Renal cortical epithelial cell (primary cell): ENCODE results near the gene TFCP2. TPM values are rescaled to one million over a fixed set of nuclear protein-coding genes. Genes with fewer than 3 reads are reported as not detected.
A peak's percentile ranks its signal among the peaks of the same experiment; 100 is the strongest.

Source experiments
- DNase-seq: peaks from one replicate; pipeline ENCODE4 v3.0.0-alpha.2; 2011; ENCODE audit warnings: low read depth
- total RNA-seq: library from RNA; depleted of rRNA; stranded (reverse); fragments of >200 nt; gene quantifications from 2 replicates; pipeline ENCODE4 v1.2.3, GENCODE V29; 2014

Gene TFCP2
- total RNA-seq, 1 donor from 2014 or later: 31.3 TPM

GRCh38 chr12:51197736-51198567 is 25.0 kb upstream of the TFCP2 start:
- no peak for DNase-seq

DNA sequence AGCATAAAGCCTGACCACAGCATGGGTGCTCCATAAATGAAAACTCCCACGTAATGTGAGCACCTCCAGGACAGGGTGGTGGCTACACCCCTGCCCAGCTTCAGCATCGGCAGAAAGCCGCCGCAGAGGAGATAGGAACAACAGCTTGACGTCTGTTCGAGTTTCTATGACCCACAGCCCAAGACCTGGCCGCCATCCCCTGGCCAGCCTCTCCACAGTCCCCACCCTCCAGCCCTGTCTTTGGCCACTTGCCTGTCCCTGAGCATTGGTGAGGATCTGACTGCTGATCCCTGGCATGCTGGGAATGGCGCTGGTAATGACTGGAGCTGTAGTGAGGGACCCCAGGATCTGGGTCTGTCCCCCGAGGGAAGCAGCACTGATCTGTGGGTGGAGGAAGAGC is 23.6 kb upstream of the TFCP2 start:
- DNase-seq: no peak

GRCh38 chr12:51195841-51196240 is 22.9 kb upstream of the TFCP2 start:
- DNase-seq: no peak

DNA sequence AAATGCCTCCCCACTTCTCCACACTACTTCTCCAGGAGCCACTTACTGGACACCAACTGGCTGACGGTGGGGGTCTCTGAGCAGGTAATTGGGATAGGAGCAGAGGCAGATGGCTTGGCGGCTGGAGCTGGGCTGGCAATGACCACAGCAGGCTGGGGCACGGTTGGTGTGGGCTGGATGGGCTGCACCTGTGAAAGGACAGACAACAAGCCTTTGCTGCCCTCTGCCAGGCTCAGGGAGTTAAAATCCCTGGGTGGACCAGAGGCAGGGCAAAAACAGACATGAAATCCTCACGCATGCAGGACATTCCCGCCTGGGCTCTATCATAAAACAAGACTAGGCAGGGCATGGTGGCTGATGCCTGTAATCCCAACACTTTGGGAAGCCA is 19.3 kb upstream of the TFCP2 start:
- DNase-seq: no peak

- no peak for DNase-seq
These were observed 18.8 kb upstream of the TFCP2 start for GRCh38 chr12:51191516-51192283.

DNA sequence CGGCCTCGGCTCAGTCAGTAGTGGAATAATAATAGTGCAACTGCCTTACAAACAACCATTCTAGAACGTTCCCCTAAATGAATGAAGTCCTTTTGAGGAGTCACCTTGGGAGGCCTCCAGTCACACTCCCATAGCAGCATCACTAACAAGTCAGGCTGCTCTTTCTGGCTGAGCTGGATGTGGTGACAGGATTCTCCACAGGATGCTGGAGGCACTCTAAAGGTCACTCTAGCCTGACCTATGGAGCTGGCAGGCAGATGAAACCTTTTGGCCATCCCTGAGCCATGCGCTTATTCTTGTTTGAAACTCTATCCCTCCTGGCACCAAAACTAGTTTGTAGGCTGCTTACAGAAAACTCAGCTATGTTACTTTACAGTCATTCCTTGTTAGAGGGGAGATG is 17.9 kb upstream of the TFCP2 start:
- DNase-seq: no peak

- DNase-seq: no peak
These were observed 16.9 kb upstream of the TFCP2 start for GRCh38 chr12:51189790-51190355.

DNA sequence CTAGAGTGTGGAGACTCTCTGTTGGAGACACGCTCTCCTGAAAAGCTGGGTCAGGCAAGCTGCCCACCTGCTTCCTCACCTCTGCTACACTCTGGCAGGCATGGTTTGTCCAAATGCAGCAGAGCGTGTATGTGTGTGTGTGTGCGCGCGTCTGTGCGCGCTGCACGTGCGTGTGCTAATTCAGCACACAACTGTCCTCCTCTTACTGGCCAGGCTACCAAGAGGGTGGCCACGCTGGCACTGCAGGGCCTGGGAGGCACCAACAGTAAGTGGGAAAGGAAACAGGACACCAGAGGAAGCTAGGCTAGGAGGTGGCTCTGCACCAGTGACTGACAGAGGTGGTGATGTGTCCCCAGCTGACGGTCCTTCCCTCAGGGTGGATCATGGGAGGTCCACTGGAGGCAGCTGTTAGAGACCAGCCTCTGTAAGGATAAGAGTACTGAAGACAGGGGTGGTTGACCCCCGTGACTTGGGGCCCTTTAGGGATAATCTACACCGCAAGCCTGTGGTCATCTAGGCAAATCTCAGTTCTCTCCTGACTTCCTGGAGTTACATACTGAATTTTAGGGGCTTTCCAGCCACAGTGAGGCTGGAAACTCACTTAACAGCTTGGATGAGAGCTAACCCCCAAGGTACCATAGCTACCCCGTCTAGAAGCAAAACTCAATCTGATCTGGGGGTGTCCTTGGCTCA is 15.6 kb upstream of the TFCP2 start:
- DNase-seq: no peak

- DNase-seq: no peak
These were observed 14.5 kb upstream of the TFCP2 start for GRCh38 chr12:51187370-51187987.

DNA sequence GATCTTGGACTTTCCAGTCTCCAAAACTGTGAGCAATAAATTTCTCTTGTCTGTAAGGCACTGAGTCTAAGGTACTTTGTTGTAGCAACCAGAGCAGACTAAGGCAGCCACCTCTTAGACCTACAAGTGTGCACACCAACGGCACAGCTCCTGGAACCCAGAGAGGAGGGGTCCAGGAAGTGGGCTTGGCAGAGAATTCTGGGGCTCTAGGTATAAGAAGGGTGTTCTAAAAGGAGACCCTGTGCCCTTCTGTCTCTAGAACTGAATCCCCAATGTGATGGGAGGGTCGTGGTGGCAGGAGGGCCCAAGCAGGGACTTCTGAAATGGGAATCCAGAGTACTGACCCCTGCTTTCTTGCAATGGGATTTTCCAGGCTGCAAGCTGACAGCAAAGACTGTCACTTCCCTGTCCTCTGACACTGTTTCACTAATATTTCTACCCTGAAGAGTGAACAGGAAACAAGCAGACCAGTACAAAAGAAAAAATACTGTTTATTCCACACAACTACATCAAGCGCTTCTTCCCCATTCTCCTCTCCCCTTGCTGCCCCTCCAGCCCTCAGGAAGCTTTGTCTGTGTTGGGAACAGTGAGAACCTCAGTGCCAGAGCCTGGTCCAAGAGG is 13.6 kb upstream of the TFCP2 start:
- DNase-seq: no peak

GRCh38 chr12:51185171-51185717 is 12.3 kb upstream of the TFCP2 start:
- DNase-seq: no peak

- peak; percentile 74 for DNase-seq
These were observed 10.9 kb upstream of the TFCP2 start for GRCh38 chr12:51183816-51184215.

GRCh38 chr12:51183349-51183748 is 10.4 kb upstream of the TFCP2 start:
- no peak for DNase-seq

DNA sequence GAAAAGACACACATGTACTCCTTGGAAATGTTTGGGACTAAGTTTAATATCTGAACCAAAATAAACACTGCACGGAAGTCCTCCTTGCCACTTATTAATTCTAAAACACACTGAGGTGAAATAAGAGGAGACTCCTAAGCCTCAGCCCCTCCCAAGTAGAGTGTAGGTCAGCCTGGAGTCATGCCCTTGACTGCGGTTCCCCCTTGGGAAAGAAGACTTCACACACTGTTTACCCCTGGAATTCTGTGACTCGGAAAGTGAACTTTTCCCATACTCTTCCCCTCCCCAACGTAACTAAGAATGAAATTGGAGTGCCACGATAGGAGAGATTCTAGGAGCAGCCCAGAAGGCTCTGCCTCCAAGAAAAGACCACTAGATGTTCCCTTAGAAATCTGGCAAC is 8.6 kb upstream of the TFCP2 start:
- DNase-seq: peak; percentile 10

GRCh38 chr12:51177897-51178296 is 5.0 kb upstream of the TFCP2 start:
- DNase-seq: no peak

- no peak for DNase-seq
These were observed 1.6 kb upstream of the TFCP2 start for GRCh38 chr12:51174501-51174900.

DNA sequence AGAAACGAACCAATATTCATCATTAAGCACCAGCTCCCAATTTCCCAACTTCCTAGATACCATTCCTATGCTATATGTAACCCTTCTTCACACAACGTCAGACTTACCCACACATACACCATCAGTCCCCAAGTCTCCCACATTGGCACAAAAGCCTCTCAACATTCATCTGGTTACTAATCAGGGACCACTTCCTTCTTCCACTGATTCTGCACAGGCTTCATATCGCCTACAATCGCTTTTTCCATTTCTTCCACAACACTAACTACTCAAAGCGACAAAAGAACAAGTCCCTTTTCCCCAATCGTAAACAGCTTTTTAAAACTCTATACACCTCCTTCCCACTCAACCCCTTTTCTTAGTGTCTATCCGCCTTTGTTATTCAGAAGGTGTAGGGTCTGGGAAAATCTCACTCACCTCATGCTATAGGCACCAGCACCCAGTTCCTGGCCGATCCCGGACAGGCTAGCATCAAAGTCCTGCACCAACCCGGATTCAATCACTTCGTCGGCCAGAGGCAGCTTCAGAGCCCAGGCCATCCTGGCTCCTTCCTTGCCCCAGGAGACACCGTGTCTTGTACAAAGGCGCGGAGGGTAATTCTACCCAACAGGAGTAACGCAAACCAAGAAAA is 936 bp downstream of the TFCP2 start:
- DNase-seq: peak; percentile 22

- DNase-seq: no peak
These were observed 9.1 kb downstream of the TFCP2 start for GRCh38 chr12:51163795-51164194.

DNA sequence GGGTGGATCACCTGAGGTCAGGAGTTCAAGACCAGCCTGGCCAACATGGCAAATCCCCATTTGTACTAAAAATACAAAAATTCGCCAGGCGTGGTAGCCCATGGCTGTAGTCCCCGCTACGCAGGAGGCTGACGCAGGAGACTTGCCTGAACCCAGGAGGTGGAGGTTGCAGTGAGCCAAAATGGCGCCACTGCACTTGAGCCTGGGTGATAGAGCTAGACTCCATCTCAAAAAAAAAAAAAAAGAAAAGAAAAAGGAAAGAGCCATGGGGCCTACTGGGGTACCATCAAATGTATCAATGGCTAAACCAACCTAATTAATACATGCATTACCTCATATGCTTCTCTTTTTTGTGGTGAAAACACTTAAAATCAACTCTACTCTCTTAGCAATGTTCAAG is 10.7 kb downstream of the TFCP2 start:
- DNase-seq: no peak

DNA sequence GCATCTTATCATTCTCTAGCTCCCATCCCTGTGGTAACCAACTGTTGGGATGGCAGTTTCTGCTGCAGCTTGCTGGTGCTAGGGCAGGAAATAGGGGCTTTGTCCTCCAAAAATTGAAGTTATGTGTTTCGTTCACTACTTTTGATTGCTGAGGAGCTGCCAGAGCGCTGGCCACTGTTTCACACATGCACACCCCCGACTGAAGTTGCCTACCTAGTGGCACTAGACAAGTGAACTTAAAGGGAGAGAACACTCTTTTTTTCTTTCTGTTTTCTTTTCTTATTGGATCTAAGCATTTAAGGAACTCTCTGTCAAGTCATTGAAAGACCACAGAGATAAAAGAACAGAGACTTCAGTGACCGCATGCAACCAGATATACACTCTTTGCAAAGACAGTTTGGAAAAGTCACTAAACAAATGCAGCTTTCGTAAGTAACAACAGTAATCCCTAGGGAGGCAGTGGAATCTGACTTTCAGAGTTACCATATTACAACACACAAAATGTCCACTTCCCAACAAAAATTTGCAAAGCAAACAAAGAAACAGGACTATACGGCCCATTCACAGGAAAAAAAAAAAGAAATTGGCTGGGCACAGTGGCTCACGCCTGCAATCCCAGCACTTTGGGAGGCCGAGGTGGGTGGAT is 12.0 kb downstream of the TFCP2 start:
- DNase-seq: no peak
